ENCODE measurements around the gene WIPI1. TPM values are rescaled to one million over a fixed set of nuclear protein-coding genes. Genes with fewer than 3 reads are reported as not detected.
"Not testable (repeated sequence)": the region's sequence is repeated elsewhere in the genome, so short reads cannot be mapped to it uniquely, and the experiment has no call there.

The WIPI1 gene
- polyA plus RNA-seq, 4 donors, result 21.8 to 24.4 (median 22.7) TPM

DNA sequence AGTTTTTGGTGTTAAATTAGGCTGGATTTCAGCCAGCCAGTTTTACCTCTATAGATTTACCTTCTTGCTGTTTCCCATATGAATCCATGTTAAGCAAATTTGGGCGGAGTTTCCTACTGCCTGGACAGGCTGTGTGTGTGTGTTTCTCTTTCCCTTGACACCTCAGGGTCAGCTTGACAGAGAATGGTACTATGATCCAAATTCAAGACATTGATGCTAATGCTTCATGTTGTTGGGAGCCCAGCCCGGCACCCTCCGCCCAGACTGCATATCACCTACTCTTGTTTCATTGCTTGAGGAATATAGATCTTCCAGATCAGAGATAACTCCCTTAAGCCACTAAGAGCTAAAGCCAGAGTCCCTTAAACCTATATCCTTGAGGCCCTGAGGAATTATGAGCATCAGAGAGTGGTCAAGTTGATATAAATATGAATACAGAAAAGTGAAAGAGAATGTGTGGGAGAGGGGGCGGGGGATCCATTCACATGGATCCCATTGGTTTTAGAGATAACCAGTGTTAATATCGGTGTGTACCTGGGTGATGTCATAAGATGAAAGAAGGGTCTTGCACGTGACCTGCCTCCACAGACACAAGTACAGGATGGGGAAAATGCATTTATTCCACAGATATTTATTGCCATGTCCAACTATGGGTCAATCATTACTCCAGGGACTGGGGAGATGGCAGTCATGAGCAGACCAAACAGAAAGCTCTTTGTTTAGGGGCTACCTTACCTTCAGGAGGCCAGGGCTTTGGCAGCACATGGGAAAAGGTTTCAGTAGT lies 69.7 kb downstream of the WIPI1 start:
- DNase-seq (ENCODE audit: low read depth in 4 of 4, low spot score in 3 of 4), result no peak

DNA sequence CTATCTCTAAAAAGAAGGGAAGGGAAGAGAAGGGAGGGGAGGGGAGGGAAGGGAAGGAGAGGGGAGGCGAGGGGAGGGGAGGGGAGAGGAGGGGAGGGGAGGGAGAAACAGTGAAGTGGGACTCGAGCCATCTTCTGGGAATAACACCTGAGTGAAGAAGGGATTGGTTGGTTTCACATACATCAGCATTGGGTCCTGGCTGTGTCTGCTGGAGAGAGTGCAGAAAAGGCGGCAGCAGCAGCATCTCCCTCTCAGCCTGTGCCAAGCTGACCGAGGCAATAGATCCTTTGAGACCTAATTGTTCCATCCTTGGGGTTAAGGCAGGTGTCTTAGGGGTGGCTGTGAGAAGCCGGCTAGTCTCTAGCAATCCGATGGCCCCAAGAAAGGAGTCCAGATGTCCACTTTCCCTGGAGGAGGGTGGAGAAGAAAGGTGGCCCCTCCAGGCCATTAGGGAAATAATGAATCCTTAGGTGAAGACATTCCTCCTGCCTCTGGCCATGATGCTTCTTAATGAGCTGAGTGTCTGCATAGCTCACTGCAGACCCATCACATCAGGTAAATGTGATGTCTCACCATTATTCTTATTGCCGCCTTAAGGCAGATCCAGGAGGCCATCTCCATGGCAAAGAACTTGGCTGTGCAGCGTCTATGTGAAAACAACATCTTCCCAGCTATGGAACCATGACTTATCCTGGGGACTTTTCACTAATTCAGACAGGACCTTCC lies 71.6 kb downstream of the WIPI1 start:
- no peak for DNase-seq (ENCODE audit: low read depth in 4 of 4, low spot score in 3 of 4)

DNA sequence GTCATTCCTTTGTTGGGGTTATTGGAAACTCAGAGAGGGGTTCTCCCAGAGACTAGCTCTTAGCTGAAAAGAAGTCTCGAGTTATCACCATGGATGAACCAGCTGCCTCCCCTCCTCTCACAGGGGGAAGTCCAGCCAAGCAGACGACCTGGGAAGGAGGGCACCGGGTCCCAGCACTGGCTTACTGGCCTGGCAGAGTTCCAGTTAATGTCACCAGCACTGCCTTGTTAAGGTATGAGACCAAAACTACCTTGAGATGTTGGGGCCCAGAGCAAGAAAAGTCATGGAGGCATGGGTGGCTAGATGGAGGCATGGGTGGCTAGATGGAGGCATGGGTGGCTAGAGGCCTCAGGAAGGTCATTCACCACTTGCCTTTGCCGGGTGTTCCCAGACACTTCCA lies 72.4 kb downstream of the WIPI1 start:
- DNase-seq (ENCODE audit: low read depth in 4 of 4, low spot score in 3 of 4), result no peak

DNA sequence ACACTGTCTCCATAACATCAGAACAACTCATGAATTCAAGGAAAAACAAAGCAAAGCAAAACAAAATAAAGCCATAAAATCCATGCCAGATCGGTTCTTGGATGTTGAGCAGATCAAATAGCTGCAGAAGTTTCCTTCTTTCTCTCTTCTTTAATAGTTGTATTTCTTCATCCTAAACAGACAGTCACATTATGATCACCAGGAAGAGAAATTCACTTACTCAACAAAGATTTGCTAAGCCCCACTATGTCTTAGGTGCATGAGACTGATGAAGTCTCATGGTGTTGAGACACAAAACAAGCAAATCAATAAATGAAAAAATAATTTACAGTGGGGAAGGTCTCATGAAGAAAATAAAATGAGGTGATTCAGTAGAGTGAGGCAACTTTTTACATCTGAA lies 72.8 kb downstream of the WIPI1 start:
- no peak for DNase-seq (ENCODE audit: low read depth in 4 of 4, low spot score in 3 of 4)

DNA sequence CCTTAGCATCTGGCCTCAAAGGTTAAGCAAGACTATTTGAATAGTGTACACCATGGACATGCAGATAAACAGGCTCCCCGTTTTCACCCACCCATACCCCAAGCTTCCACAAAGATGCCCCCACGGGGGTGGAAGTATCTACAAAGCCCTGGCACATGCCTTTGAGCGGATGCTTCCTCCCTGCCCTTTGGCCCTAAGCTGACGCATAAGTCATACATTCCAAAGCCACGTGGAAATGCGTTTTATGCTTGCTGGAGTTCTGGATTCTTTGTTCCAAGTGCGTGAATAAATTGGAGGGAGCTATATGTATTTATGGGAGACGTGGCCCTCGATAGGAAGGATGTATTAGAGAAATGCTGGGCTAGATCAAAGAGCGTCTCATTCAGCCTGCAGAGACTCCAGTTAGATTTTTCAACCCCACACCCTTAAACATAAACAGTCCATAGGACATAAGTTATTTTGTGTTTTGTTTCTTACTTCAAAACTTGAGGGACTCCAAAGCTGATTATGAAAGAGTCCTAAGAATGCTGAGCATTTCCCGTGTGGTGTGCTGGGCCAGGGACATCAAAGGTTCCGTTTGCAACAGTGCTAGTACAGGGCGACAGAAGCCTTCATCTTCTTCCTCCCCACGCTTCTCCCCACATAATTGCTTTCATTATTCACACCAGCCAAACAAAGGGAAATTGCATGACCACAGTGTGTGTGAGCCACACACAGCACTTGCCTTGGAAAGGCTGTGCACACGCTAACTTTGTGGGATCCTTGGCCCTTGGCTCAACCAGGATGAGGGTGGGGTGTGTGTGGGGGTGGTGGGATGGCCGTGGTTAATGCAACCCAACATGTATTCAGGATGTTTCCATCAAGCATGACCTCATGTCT lies 73.6 kb downstream of the WIPI1 start:
- no peak for DNase-seq (ENCODE audit: low read depth in 4 of 4, low spot score in 3 of 4)

DNA sequence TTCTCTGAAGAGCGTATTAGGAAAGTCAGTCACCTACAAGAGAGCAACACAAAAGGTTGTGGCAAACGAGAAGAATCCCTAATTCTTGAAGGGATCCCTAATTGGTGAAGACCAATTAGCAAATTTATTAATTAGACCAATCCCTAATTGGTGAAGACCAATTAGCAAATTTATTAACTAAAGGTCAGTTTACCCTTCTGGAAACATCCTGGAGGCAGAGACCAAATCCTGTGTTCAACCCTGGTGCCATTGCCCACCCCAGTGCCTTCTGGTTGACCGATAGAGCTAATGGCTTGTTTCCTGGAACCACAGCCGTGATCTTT lies 74.2 kb downstream of the WIPI1 start:
- DNase-seq (ENCODE audit: low read depth in 4 of 4, low spot score in 3 of 4), result no peak

DNA sequence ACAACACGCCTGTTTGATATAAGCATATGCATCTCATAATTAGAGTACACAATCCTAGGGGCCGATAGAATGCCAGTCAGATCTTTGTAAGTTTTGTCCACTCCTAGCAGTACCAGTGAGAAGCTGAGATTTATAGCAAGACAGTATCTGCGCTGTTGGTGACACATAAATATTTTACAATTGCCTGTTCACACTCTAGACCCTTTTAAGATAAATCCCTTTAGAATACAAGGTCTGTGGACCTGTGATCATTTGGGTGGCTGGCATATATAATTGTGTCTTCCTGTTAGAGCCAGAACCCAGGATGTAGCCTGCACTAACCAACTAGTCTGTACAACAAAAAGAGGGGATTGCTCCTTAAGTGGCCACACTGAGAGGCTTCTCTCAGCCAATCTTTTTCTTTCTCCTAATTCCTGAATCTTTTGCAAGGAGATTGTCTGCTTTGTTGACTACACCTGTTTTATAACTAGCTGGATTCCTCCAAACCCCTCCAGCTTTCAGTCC lies 74.7 kb downstream of the WIPI1 start:
- DNase-seq (ENCODE audit: low read depth in 4 of 4, low spot score in 3 of 4), result no peak

DNA sequence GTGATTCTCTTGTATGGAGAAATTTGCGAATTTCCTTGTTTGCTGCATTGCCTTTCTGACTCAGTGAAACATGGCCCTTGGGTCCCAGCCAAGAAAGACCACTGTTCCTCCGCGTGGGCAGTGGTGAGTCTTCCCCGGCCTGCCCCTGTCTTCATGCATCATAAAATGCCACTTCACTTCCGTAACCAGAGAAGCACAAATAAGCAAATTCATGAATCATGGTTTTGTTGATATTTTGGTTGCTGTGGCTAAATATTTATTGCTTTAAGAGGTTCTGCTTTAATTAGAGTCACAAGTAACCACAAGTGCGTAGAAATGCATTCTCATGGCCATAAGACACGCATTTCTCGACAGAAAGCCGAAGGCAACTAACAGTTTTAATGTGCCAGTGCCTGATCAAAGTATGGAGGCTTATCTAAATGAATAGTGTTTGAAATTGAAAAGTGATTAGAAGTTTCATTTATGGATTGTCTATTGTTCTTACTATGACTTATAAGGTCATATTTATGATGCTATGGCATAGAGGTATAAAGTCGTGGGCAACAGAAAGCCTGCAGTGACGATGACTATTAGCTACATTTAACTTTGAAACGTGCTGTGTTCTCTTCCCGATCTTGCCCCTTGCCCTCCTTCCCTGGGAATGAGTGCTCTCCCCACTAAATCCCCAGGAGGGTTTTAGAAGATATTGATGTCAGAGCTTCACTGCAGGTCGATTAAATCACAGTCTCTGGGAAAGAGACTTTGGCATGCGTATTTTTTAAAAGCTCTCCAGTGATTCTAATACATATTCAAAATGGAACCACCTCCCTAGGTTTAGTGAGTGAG lies 76.0 kb downstream of the WIPI1 start:
- peak in 2 of 4 donors; percentile 51 to 66 for DNase-seq (ENCODE audit: low read depth in 4 of 4, low spot score in 3 of 4)

DNA sequence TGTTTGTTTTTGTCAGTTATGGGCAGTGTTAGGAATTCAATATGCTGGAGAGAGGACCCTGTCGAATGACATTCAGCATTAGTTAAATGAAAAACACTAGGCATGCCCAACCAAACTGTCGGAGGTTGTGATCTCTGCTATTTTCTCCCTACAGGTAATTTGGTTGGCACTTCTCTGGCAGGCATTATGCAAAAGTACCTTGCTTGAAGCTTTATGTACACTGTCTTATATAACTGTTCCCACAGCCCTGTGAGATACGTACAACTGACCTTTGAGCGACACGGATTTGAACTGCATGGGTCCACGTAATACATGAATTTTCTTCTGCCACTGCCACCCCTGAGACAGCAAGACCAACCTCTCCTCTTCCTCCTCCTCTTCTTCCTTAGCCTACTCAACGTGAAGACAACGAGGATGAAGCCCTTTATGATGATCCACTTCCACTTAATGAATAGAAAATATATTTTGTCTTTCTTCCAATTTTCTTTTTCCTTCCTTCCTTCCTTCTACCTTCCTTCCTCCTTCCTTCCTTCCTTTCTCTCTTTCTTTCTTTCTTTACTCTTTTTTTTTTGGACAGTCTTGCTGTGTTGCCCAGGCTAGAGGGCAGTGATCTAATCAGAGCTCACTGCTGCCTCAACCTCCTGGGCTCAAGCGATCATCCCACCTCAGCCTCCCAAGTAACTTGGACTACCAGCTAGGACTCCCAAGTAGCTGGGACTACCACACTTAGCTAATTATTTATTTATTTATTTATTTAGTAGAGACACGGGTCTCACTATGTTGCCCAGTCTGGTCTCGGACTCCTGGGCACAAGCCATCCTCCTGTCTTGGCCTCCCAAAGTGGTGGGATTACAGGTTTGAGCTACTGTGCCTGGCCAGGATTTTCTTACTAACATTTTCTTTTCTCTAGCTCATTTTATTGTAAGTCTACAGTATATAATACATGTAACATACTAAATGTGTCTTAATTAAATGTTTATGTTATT lies 77.3 kb downstream of the WIPI1 start:
- no peak for DNase-seq (ENCODE audit: low read depth in 4 of 4, low spot score in 3 of 4)

DNA sequence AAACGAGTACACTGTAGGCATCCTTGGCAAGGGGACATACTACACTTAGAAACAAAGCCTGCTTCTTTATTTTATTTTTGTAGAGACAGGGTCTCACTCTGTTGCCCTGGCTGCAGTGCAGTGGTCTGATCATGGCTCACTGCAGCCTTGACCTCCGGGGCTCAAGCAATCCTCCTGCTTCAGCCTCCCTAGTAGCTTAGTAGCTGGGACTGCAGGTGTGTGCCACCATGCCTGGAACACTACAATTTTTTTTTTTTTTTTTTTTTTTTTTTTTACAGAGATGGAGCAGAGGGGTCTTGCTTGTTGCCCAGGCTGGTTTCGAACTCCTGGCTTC lies 78.2 kb downstream of the WIPI1 start:
- no peak for DNase-seq (ENCODE audit: low read depth in 4 of 4, low spot score in 3 of 4)

DNA sequence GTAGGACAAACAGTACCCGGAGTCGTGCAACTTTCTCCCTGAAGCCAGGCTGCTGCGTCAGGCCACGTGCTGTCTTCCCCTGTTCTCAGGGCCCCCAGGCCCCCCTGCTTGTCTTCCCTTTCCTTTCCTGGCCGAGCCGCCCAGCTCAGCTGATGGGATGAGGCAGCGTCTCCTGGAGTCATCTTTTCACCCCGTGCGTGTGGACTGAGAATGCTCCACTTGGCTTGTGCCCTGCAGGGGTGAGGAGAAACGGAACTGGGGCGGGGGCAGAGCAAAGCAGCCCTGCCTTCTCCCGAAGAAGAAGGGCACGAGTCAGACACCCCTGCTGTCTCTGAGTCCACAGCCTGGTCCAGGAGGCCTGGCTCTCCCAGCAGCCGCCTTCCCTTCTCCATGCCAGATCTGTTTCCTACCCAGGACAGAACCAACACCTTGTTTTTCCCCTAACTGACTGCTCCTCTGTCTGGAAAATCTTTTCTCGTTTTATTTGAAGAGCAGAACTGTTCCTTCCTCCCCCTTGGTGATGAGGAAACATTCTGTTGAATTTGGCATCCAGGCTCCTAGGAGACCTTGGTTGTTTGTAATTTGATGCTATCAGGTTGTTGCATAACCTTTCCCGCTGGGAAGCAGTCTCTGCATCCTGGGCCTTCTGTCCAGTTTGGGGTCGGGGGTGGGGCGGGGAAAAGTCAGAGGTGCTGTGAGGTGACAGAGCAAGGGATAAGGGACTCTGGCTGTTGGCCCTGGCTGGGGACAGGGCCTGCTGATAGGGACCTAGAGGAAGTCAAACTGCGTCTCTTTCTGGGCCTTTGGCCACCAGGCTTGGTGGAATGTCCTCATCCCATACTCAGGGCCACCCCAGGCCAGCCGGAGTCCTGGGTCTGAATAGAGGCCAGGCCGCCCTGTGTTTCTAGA lies 78.8 kb downstream of the WIPI1 start:
- no peak for DNase-seq (ENCODE audit: low read depth in 4 of 4, low spot score in 3 of 4)

DNA sequence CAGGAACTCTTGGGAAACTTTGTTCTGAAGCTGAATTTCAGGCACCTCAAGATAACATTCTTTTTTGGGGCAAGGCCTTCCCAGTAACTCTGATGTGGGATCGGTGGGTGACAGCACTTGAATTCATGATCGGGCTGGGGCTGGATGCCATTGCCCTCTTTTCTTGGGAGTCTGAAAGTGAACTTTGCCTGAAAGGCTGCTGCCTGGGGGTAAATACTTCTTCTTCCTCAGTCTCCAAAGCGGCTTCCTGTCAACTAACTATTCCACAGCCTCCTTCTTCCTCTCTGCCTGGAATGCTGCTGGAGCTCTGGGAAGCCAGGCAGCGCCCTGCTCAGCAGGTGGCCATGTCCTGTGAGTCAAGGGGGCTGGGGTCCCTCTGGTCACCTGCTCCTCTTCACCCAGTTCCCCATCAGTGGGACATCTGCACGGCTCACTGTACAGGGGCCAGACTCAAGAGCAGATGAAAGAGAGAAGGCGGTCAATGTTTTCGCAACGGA lies 79.5 kb downstream of the WIPI1 start:
- no peak for DNase-seq (ENCODE audit: low read depth in 4 of 4, low spot score in 3 of 4)

DNA sequence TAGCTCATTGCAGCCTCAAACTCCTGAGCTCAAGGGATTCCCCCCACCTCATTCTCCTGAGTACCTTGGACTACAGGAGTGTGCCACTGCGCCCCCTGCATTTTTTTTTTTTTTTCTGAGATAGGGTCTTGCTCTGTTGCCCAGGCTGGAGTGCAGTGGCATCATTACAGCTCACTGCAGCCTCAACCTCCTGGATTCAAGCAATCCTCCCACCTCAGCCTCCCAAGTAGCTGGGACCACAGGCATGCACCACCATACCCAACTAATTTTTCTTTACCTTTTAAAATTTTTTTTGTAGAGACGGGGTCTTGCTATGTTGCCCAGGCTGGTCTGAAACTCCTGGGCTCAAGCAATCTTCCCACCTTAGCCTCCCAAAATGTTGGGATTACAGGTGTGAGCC lies 81.1 kb downstream of the WIPI1 start:
- not testable (repeated sequence) for DNase-seq (ENCODE audit: low read depth in 4 of 4, low spot score in 3 of 4)

DNA sequence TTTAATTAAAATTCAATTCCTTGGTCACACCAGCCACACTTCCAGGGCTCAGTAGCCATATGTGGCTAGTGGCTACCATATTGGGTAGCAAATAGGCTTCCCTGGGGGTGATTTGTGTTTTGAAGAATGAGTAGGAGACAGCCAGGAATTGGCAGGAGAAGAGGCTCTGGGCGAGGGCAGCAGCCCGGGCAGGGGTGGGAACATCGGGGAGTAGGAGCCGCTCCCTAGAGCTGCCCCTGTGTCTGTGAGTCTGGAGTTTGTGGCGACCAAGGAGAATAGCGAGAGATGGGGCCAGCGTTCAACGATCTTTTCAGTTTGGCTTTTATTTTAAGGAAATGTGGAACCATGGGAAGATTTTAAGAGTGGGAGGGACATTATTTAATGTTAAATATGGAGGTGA lies 81.7 kb downstream of the WIPI1 start:
- no peak for DNase-seq (ENCODE audit: low read depth in 4 of 4, low spot score in 3 of 4)
